PC-3 (cell line): ENCODE measurements around the gene LIX1L.

ENCODE experiments used
- CTCF ChIP-seq: fragments of 300-600 bp; sonication (generic); conservative IDR thresholded peaks from 2 replicates; pipeline ENCODE4 v1.5.1; 2017; ENCODE audit warnings: antibody characterized with exemption, low read depth, mild to moderate bottlenecking, low read length
- EZH2 ChIP-seq: fragments of 300-600 bp; sonication (generic); IDR thresholded peaks from one replicate; pipeline ENCODE4 v1.6.1; 2017; ENCODE audit warnings: antibody characterized with exemption, mild to moderate bottlenecking, low read length; ENCODE audit not compliant: unreplicated experiment
- EZH2phosphoT487 ChIP-seq: fragments of 300-600 bp; sonication (generic); IDR thresholded peaks from 2 replicates; pipeline ENCODE4 v1.6.1; 2018; ENCODE audit warnings: mild to moderate bottlenecking, antibody characterized with exemption, low read length, borderline replicate concordance

- TF ChIP-seq CTCF (no peak), EZH2 (no peak), EZH2phosphoT487 (no peak)
These were observed 917 bp upstream of the LIX1L start for GRCh38 chr1:145958734-145959133.
